Activated CD8-positive, alpha-beta memory T cell treated with anti-CD3 and anti-CD28 coated beads for 4 hours (primary cell): Measurements from ENCODE around the gene CRYGD.
"Not testable (repeated sequence)": the region's sequence is repeated elsewhere in the genome, so short reads cannot be mapped to it uniquely, and the experiment has no call there.

ENCODE experiments used
- DNase-seq, 2 donors: peaks; one replicate each; pipeline ENCODE4 v3.0.0-alpha.2; 2020; ENCODE audit warnings: low read depth in 2 of 2

Gene CRYGD

GRCh38 chr2:208129744-208130711 is 5.7 kb upstream of the CRYGD start, which contains the start of gene CRYGC:
Gene CRYGC, minus strand, starts transcription at chr2:208129828. Its CDS starts 36 bp downstream, at chr2:208129792.
- DNase-seq: no peak

- no peak for DNase-seq
Measured at GRCh38 chr2:208128136-208128535, 3.8 kb upstream of the CRYGD start.

- no peak for DNase-seq
Measured at GRCh38 chr2:208127090-208127489, 2.8 kb upstream of the CRYGD start.

GRCh38 chr2:208125251-208125650 is 927 bp upstream of the CRYGD start:
- no peak for DNase-seq

- DNase-seq: no peak
Measured at GRCh38 chr2:208122248-208122647, 2.1 kb downstream of the CRYGD start.

GRCh38 chr2:208118918-208119317 is 5.4 kb downstream of the CRYGD start:
- no peak for DNase-seq

- not testable (repeated sequence) for DNase-seq
Measured at GRCh38 chr2:208117390-208117789, 6.9 kb downstream of the CRYGD start.

GRCh38 chr2:208112969-208113368 is 11.4 kb downstream of the CRYGD start:
- no peak for DNase-seq

- not testable (repeated sequence) for DNase-seq
Measured at GRCh38 chr2:208112273-208112745, 12.0 kb downstream of the CRYGD start.

- no peak for DNase-seq
Measured at GRCh38 chr2:208103616-208104015, 20.7 kb downstream of the CRYGD start.

- DNase-seq: no peak
Measured at GRCh38 chr2:208101716-208102631, 22.4 kb downstream of the CRYGD start.

- DNase-seq: no peak
Measured at GRCh38 chr2:208099682-208100470, 24.4 kb downstream of the CRYGD start.

GRCh38 chr2:208098701-208099100 is 25.6 kb downstream of the CRYGD start:
- not testable (repeated sequence) for DNase-seq

GRCh38 chr2:208098267-208098666 is 26.1 kb downstream of the CRYGD start:
- no peak for DNase-seq

GRCh38 chr2:208097801-208098200 is 26.5 kb downstream of the CRYGD start:
- no peak for DNase-seq

GRCh38 chr2:208097313-208097712 is 27.0 kb downstream of the CRYGD start:
- DNase-seq: no peak

- DNase-seq: no peak
Measured at GRCh38 chr2:208096080-208096479, 28.2 kb downstream of the CRYGD start.

GRCh38 chr2:208093128-208093527 is 31.2 kb downstream of the CRYGD start:
- no peak for DNase-seq

GRCh38 chr2:208092093-208092832 is 32.1 kb downstream of the CRYGD start:
- no peak for DNase-seq

- no peak for DNase-seq
Measured at GRCh38 chr2:208090420-208090819, 33.9 kb downstream of the CRYGD start.

GRCh38 chr2:208086029-208086428 is 38.3 kb downstream of the CRYGD start:
- no peak for DNase-seq
